RWPE1 (cell line): Measurements from ENCODE around the gene NTF4.

Source experiments
- CTCF ChIA-PET: fragments of 350-600 bp; sonication (Branson Sonifier 250); formaldehyde crosslinking; extraction: SDS; loops from one replicate; lab custom pipeline; 2021; lab: Yijun Ruan, JAX
- POLR2A ChIA-PET: fragments of 400-600 bp; formaldehyde crosslinking; extraction: SDS; loops from one replicate; lab custom pipeline; 2020; ENCODE audit warnings: antibody characterized with exemption; ENCODE audit not compliant: low non-redundant PET; lab: Yijun Ruan, JAX
- DNase-seq: peaks from one replicate; pipeline ENCODE4 v3.0.0; 2012; ENCODE audit warnings: low spot score
- H3K27ac ChIP-seq: fragments of 450-650 bp; 2 replicates; pipeline ENCODE4 v1.5.1; 2017
- TF ChIP-seq, protein P1 (sequence below): fragments of 450-650 bp; conservative IDR thresholded peaks from 2 replicates; pipeline ENCODE4 v1.5.1; 2017; ENCODE audit warnings: low read depth, mild to moderate bottlenecking

Gene NTF4

DNA sequence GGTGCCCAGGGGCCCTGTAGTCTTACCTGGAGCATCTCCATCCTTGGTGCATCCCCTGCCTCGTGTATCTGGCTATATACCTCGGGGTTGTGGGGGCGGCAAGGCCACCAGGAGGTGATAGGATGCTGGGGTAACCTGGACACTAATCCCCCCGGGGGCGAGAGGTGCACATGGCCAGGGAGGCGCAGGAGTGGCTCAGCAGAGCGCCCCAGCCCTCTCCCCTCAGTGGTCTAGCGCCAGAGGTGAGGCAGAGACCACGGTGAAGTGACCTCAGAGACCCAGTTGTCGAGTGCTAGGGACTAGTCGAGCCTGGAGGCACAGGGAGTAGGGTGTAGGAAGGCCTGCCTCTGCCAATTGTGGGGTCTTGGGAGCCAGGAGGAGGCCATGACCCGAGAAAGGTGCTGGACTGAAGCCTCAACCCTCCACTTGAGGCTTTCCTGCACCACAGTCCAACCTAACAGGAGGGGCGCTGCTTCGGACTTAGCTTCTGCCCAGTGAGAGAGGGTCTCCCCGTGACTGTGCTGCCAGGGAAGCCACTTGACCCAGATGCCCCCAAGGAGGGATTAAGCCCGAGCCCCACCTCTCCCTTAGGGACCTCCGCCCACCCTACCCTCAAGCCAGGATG is 47.5 kb downstream of the NTF4 start, which contains the start of gene LHB:
Gene LHB, minus strand, starts transcription at position 51 of the 625 bp plus-strand sequence. Its CDS starts 10 bp downstream, at position 41.
- ChIA-PET POLR2A (no interaction called here), CTCF (no interaction called here)
- H3K27ac ChIP-seq = peak within 1 kb of the TSS; percentile 65
- DNase-seq = no peak
- TF ChIP-seq, protein P1, sequence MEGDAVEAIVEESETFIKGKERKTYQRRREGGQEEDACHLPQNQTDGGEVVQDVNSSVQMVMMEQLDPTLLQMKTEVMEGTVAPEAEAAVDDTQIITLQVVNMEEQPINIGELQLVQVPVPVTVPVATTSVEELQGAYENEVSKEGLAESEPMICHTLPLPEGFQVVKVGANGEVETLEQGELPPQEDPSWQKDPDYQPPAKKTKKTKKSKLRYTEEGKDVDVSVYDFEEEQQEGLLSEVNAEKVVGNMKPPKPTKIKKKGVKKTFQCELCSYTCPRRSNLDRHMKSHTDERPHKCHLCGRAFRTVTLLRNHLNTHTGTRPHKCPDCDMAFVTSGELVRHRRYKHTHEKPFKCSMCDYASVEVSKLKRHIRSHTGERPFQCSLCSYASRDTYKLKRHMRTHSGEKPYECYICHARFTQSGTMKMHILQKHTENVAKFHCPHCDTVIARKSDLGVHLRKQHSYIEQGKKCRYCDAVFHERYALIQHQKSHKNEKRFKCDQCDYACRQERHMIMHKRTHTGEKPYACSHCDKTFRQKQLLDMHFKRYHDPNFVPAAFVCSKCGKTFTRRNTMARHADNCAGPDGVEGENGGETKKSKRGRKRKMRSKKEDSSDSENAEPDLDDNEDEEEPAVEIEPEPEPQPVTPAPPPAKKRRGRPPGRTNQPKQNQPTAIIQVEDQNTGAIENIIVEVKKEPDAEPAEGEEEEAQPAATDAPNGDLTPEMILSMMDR = no peak

GRCh38 chr19:49016067-49016839 is 48.4 kb downstream of the NTF4 start:
- H3K27ac ChIP-seq = peak overlapping the region; percentile 56
- TF ChIP-seq, protein P1 = no peak
- no peak for DNase-seq
- ChIA-PET POLR2A (no interaction called here), CTCF (interaction anchor here (0.5 to 1.0 kb wide), 2 partner anchors 41 to 53 kb away, joined by 3 to 4 read pairs; no protein-coding TSS in a partner anchor)

DNA sequence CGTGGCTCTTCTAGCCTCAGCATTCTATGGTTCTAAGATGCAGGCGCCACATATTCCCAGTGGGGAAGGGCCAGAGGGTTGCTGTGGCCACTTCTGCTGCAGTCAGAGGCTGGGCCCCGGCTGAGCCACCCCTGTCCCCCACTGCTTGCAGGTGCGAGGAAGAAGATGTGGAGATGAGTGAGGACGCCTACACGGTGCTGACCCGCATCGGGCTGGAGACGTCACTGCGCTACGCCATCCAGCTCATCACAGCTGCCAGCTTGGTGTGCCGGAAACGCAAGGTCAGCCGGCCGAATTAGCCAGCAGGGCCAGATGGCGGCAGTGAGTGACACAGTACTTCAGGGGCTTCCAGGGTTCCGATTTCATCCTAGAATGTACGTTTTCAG is 49.8 kb downstream of the NTF4 start:
- TF ChIP-seq, protein P1 = no peak
- H3K27ac ChIP-seq = peak overlapping the region; percentile 56
- no peak for DNase-seq
- POLR2A ChIA-PET = no interaction called here
- CTCF ChIA-PET = interaction anchor here (1.0 kb wide), 1 partner anchor 54 kb away, joined by 3 read pairs; no protein-coding TSS in a partner anchor

DNA sequence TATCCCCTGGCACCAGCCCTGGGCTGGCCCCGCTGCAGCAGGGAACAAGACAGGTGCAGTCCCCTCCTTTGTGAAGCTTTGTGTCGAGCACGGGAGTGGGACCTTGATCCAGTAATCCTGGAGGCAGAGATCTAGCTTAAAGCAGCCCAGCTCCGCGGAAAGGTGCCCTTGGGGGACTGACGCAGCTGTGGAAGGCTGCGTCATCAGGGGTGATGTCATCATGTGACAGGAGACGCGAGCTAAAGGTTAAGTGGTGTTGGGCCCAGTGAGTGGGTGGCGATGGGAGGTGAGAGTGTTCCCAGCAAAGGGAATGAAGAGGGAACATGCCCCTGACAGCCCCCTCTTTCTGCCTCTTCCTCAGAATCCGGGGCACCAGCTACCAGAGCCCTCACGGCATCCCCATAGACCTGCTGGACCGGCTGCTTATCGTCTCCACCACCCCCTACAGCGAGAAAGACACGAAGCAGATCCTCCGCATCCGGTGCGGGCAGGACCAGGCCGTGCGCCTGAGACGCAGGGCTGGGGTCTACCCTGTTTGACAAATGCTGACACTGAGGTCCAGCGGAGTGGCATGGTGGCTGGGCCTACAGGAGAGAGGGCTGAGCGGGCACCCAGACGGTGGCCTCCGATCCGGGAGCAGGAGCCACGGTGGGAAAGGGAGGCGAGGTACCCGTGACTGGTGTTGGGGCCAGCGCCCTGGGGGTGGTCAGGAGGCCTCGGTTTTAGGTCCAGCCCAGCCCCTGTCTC is 50.3 kb downstream of the NTF4 start:
- CTCF ChIA-PET = no interaction called here
- peak overlapping the region; percentile 56 for H3K27ac ChIP-seq
- TF ChIP-seq, protein P1 = no peak
- DNase-seq = peak; percentile 50
- POLR2A ChIA-PET = interaction anchor here (0.7 kb wide), 2 partner anchors 36 to 843 kb away, joined by 3 to 4 read pairs; no protein-coding TSS in a partner anchor

- DNase-seq = no peak
- CTCF ChIA-PET = interaction anchor here (2.5 kb wide), 1 partner anchor 11 kb away, joined by 10 read pairs; no protein-coding TSS in a partner anchor
- peak overlapping the region; percentile 32; the same call in 1 of the 2 replicates for H3K27ac ChIP-seq
- TF ChIP-seq, protein P1 = no peak
- POLR2A ChIA-PET = no interaction called here
These were observed 53.4 kb downstream of the NTF4 start for GRCh38 chr19:49011194-49011593.
